GM23248 (cell line): ENCODE measurements around the gene OPTC. TPM values are rescaled to one million over a fixed set of nuclear protein-coding genes. Genes with fewer than 3 reads are reported as not detected.

Experiments
- DNase-seq: peaks from one replicate; pipeline ENCODE4 v3.0.0-alpha.2; 2015
- H2AFZ ChIP-seq: fragments of 200-600 bp; sonication (generic); 2 replicates; pipeline ENCODE4 v1.6.1; 2016; ENCODE audit warnings: antibody characterized with exemption
- H3F3A ChIP-seq: fragments of 200-600 bp; sonication (generic); 2 replicates; pipeline ENCODE4 v1.6.1; 2016; ENCODE audit warnings: mild to moderate bottlenecking, antibody characterized with exemption, mixed run types; ENCODE audit not compliant: insufficient read depth
- H3K27ac ChIP-seq: fragments of 200-600 bp; sonication (generic); 2 replicates; pipeline ENCODE4 v1.5.1; 2016; ENCODE audit warnings: mild to moderate bottlenecking
- H3K27me3 ChIP-seq: fragments of 200-600 bp; sonication (generic); replicated peaks from 2 replicates; pipeline ENCODE4 v1.6.1; 2016; ENCODE audit warnings: mild to moderate bottlenecking; ENCODE audit not compliant: insufficient read depth
- H3K36me3 ChIP-seq: fragments of 200-600 bp; sonication (generic); 2 replicates; pipeline ENCODE4 v1.6.1; 2016; ENCODE audit warnings: low read depth, mild to moderate bottlenecking
- H3K4me1 ChIP-seq: fragments of 200-600 bp; sonication (generic); 2 replicates; pipeline ENCODE4 v1.6.1; 2016; ENCODE audit warnings: mild to moderate bottlenecking; ENCODE audit not compliant: insufficient read depth
- H3K4me2 ChIP-seq: fragments of 200-600 bp; sonication (generic); one replicate; pipeline ENCODE4 v1.6.1; 2016; ENCODE audit warnings: mild to moderate bottlenecking; ENCODE audit not compliant: unreplicated experiment
- H3K4me3 ChIP-seq: fragments of 200-600 bp; sonication (generic); 2 replicates; pipeline ENCODE4 v1.5.1; 2016; ENCODE audit warnings: mild to moderate bottlenecking
- H3K79me2 ChIP-seq: fragments of 200-600 bp; sonication (generic); 2 replicates; pipeline ENCODE4 v1.6.1; 2016; ENCODE audit warnings: mild to moderate bottlenecking; ENCODE audit not compliant: insufficient read depth
- H3K9ac ChIP-seq: fragments of 200-600 bp; sonication (generic); 2 replicates; pipeline ENCODE4 v1.6.1; 2016; ENCODE audit warnings: mild to moderate bottlenecking
- H3K9me2 ChIP-seq: fragments of 200-600 bp; sonication (generic); 2 replicates; pipeline ENCODE4 v1.6.1; 2016; ENCODE audit warnings: mixed run types, mild to moderate bottlenecking, moderate library complexity; ENCODE audit not compliant: insufficient read depth
- H3K9me3 ChIP-seq: fragments of 200-600 bp; sonication (generic); one replicate; pipeline ENCODE4 v1.6.1; 2017; ENCODE audit warnings: low read depth
- H4K20me1 ChIP-seq: fragments of 200-600 bp; sonication (generic); 2 replicates; pipeline ENCODE4 v1.6.0; 2016; ENCODE audit not compliant: insufficient read depth
- EZH2 ChIP-seq: fragments of 200-600 bp; sonication (generic); IDR thresholded peaks from 2 replicates; pipeline ENCODE4 v1.6.1; 2018; ENCODE audit warnings: antibody characterized with exemption, mild to moderate bottlenecking; ENCODE audit not compliant: insufficient read depth, poor library complexity, severe bottlenecking
- EZH2phosphoT487 ChIP-seq: fragments of 200-600 bp; sonication (generic); IDR thresholded peaks from 2 replicates; pipeline ENCODE4 v1.6.1; 2018; ENCODE audit warnings: antibody characterized with exemption, moderate library complexity, mild to moderate bottlenecking, low read depth; ENCODE audit not compliant: insufficient read depth
- WGBS, 2 experiments: methylation state at CpG; one replicate each; pipeline ENCODE4 v1.1.6; 2015 to 2017; ENCODE audit warnings: low lambda C conversion rate in 2 of 2, low coverage in 1 of 2; ENCODE audit errors: missing lambda C conversion rate in 2 of 2; 5-methylcytosine and 5-hydroxymethylcytosine counted together
- in situ Hi-C: fragments of 300-500 bp; cut with MboI; formaldehyde crosslinking; loops from 2 replicates; pipeline ENCODE4 v1.15.0; 2020
- polyA plus RNA-seq: library from polyadenylated mRNA; unstranded; fragments of >200 nt; fragmentation: Nextera tagmentation; extraction: Ambion mirVana; gene quantifications from 2 replicates; pipeline ENCODE4 v1.2.1, GENCODE V29; 2016
- total RNA-seq: library from RNA; depleted of rRNA; stranded (reverse); fragments of >200 nt; shearing (Covaris generic); gene quantifications from 2 replicates; pipeline ENCODE4 v1.2.3, GENCODE V29; 2014

OPTC gene
- total and polyA plus RNA-seq, 2 experiments from 2014 or later: not detected

DNA sequence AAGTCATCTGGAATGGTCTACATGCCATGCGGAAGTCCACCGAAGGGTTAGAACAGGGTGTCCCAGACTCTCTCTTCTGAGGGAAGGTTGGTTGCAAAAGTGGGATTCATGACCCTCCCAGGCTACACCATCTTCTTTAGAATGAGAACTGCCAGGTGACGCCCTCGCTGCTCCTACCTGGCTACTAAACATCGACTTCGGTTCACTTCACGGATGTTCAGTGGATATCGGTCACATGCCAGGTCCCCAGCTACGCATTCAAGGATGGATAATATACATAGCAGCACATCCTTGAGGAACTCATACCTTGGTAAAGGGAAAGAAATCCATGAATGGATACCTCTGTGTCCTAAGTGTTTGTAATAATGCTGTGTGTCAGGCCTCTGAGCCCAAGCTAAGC, 3.3 kb upstream of the OPTC start:
- H3K27ac ChIP-seq: no peak overlapping the region
- no peak overlapping the region for H3K4me3 ChIP-seq
- no peaks in the 10 kb centered on the region for H3K9me2 ChIP-seq
- TF ChIP-seq EZH2 (no peak), EZH2phosphoT487 (no peak)
- WGBS, 2 experiments: 92 to 93% methylated on average over 9 of the region's 9 CpGs
- in situ Hi-C loops: no loop called here
- no peaks in the 10 kb centered on the region for H3K9me3 ChIP-seq
- DNase-seq: no peak
- no peaks in the 10 kb centered on the region for H3F3A ChIP-seq
- no peaks in the 10 kb centered on the region for H4K20me1 ChIP-seq
- no peak overlapping the region for H3K4me2 ChIP-seq
- no peaks in the 10 kb centered on the region for H3K36me3 ChIP-seq
- no peaks in the 10 kb centered on the region for H3K79me2 ChIP-seq
- H3K4me1 ChIP-seq: peaks cover 5% of the 10 kb centered on the region
- no peak overlapping the region for H2AFZ ChIP-seq
- no peak overlapping the region for H3K9ac ChIP-seq
- no peaks in the 10 kb centered on the region for H3K27me3 ChIP-seq

DNA sequence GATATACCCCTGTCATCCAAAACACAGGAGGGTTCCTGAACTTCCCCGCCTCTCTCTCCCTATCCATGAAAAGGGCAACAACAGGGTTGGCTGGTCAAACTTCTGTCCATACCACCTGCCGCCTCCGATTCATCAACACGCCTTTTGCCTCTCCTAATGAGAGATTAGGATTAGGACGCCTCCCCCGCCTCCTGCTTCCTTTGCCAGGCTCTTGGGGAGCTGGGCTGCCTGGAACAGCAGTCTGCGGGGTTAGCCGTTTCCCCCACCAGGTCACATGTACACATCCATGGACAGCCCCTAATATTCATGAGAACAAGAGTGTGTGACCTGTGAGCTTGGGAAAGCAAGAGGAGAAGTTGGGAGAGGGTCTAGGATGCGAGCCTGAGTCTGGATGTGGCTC, 2.3 kb upstream of the OPTC start:
- Histone ChIP-seq H3K9me3 (no peaks in the 10 kb centered on the region), H2AFZ (no peak overlapping the region), H3K4me2 (no peak overlapping the region), H3K27ac (no peak overlapping the region), H3K4me3 (no peak overlapping the region), H3K9me2 (no peaks in the 10 kb centered on the region), H3K27me3 (no peaks in the 10 kb centered on the region), H3K36me3 (no peaks in the 10 kb centered on the region), H3F3A (no peaks in the 10 kb centered on the region), H3K79me2 (no peaks in the 10 kb centered on the region), H3K4me1 (peaks cover 5% of the 10 kb centered on the region), H4K20me1 (no peaks in the 10 kb centered on the region), H3K9ac (no peak overlapping the region)
- DNase-seq: no peak
- in situ Hi-C loops: no loop called here
- no peak for TF ChIP-seq EZH2
- 49% methylated on average over 9 of the region's 9 CpGs for WGBS, 2 experiments

DNA sequence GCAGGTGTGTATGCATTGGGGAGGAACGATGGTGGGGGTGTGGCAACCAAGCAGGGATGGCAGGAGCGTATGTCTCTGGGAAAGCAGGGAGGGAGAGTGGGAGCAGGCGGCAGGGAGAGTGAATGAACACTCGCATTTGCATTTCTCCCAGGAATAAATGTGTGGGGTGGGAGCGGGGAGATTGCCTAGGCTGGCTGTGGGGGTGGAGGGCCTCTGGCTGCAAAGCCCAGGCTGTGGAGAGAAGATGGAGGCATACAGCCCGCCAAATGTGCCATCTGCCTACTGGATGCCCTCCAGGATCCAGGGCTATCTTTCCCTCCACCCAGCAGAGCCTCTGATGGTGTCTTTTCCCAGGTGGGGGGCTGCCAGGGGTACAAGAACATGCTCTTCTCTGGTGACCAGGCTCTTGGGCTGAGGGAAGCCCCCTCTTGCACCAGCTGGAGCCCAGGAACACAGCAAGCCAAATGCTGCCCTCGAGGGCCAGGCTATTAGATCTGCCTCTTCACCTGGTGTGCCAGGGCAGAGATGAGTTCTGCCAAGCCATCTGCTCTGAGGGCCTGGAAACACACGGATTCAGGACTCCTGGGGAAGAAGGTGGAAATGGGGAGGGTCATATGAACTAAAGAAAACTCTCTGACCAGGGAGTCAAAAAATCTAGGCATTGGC, 1.7 kb upstream of the OPTC start:
- H3K4me3 ChIP-seq: no peak overlapping the region
- in situ Hi-C loops: no loop called here

DNA sequence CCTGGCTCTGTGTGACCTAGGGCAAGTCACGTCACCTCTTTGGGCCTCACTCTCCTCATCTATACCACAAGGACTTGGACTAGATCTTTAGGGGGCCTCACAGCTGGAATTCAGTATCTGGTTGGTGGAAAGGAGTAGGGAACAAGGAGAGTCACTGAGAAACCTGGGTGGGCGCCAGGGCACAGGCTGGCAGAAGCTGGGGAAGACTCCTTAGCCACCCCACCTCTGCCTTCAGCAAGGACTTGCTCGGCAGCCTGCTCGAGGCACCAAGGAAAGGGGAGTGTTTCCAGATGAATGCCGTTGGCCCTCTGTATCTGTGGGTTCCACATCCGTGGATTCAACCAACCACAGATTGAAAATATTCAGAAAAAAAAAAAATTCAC, 1.2 kb upstream of the OPTC start:
- H3K79me2 ChIP-seq: no peaks in the 10 kb centered on the region
- DNase-seq: no peak
- TF ChIP-seq EZH2phosphoT487: no peak
- TF ChIP-seq EZH2: no peak
- no peak overlapping the region for H2AFZ ChIP-seq
- no peaks in the 10 kb centered on the region for H3K4me1 ChIP-seq
- H3K36me3 ChIP-seq: no peaks in the 10 kb centered on the region
- no peak overlapping the region for H3K4me3 ChIP-seq
- in situ Hi-C loops: no loop called here
- no peak overlapping the region for H3K27ac ChIP-seq
- H3K9ac ChIP-seq: no peak overlapping the region
- no peaks in the 10 kb centered on the region for H3F3A ChIP-seq
- no peak overlapping the region for H3K4me2 ChIP-seq
- no peaks in the 10 kb centered on the region for H3K9me2 ChIP-seq
- H3K9me3 ChIP-seq: no peaks in the 10 kb centered on the region
- 64 to 71% methylated on average over 6 of the region's 6 CpGs for WGBS, 2 experiments
- H4K20me1 ChIP-seq: no peaks in the 10 kb centered on the region
- no peaks in the 10 kb centered on the region for H3K27me3 ChIP-seq

More for the DNA sequence above, 1.7 kb upstream of the OPTC start:
- H3K9me2 ChIP-seq: no peaks in the 10 kb centered on the region
- DNase-seq: no peak
- H3F3A ChIP-seq: no peaks in the 10 kb centered on the region
- no peaks in the 10 kb centered on the region for H3K79me2 ChIP-seq
- H3K9ac ChIP-seq: no peak overlapping the region
- H3K27me3 ChIP-seq: no peaks in the 10 kb centered on the region
- no peaks in the 10 kb centered on the region for H3K9me3 ChIP-seq
- no peaks in the 10 kb centered on the region for H3K36me3 ChIP-seq
- peaks cover under 1% of the 10 kb centered on the region; the same call in 1 of the 2 replicates for H3K4me1 ChIP-seq
- no peak overlapping the region for H2AFZ ChIP-seq
- WGBS, 2 experiments: 41 to 45% methylated on average over 8 of the region's 8 CpGs
- TF ChIP-seq EZH2phosphoT487 (no peak), EZH2 (no peak)
- no peak overlapping the region for H3K4me2 ChIP-seq
- H4K20me1 ChIP-seq: no peaks in the 10 kb centered on the region
- H3K27ac ChIP-seq: no peak overlapping the region
